ENCODE measurements around the gene CCL25.

Gene CCL25

DNA sequence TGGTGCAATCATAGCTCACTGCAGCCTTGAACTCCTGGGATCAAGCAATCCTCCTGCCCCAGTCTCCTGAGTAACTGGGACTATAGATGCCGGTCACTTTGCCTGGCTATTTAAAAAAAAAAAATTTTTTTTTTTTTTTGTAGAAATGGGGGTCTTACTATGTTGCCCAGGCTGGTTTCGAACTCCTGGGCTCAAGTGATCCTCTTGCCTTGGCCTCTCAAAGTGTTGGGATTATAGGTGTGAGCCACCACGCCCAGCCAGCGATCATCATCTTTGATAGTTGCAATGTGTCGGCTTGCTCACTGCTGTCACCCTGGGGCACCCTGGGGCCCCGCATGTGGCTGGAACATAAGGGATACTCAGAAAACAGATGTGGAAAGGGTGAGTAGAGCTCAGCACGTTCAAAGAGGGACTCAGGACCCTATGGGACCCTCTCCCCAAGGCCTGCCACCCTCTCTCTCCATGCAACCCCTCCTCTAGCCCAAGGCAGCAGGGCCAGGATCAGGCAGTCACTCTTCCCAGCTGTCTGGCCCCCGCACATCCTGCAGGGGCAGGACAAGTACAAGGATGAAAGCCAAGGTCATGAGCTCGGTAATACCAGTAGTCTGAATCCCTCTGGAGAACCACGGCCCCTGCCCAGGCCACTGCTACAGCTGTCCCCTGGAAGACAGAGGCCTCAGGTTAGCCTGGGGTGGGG is 6.5 kb upstream of the CCL25 start:
- DNase-seq (ENCODE audit: low read depth in 2 of 2): no peak

DNA sequence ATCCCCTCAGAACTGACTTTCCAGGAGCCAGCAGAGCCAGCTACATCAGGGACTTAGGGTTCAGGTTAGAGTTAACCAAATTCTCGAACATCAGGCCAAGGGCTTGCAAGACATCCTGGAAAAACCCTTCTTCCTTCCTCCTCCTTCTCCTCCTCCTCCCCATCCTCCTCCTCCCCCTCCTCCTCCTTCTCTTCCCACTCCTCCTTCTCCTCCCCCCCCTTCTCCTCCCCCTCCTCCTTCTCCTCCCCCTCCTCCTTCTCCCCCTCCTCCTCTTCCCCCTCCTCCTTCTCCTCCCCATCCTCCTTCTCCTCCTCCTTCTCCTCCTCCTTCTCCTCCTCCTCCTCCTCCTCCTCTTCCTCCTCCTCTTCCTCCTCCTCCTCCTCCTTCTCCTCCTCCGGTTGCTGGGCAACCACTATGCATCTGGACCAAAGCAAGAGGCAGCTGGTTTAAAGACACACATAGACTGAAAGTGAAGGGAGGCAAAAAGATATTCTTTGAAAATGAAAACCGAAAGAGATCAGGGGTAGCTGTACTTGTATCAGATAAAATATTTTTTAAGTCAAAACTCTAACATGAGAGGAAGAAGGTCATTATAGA is 5.9 kb upstream of the CCL25 start:
- no peak for DNase-seq (ENCODE audit: low read depth in 2 of 2)

- DNase-seq (ENCODE audit: low read depth in 2 of 2): peak; percentile 69 to 82
Observed at GRCh38 chr19:8050274-8051096, 2.1 kb upstream of the CCL25 start.

DNA sequence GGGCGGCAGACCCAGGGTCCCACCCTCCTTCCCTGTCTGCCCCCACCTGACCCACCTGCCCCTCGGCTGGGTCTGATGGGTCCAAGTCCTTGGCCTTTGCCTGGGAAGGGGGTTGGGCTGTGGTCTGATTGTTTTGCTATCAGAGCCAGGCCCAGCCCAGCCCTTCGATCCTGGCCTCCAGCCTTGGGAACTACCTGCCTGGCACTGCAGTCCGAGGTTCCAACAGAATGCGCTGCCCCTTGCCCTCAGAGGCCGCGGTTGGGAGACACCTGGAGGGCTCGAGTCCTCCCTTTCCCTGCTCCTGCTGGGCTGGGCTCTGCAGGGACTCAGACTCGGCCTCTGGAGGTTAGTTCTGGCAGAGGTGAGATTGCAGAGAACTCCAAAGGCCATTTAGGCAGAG is 1.6 kb downstream of the CCL25 start:
- no peak for DNase-seq (ENCODE audit: low read depth in 2 of 2)

- DNase-seq (ENCODE audit: low read depth in 2 of 2): no peak
Observed at GRCh38 chr19:8056533-8056932, 4.0 kb downstream of the CCL25 start.

DNA sequence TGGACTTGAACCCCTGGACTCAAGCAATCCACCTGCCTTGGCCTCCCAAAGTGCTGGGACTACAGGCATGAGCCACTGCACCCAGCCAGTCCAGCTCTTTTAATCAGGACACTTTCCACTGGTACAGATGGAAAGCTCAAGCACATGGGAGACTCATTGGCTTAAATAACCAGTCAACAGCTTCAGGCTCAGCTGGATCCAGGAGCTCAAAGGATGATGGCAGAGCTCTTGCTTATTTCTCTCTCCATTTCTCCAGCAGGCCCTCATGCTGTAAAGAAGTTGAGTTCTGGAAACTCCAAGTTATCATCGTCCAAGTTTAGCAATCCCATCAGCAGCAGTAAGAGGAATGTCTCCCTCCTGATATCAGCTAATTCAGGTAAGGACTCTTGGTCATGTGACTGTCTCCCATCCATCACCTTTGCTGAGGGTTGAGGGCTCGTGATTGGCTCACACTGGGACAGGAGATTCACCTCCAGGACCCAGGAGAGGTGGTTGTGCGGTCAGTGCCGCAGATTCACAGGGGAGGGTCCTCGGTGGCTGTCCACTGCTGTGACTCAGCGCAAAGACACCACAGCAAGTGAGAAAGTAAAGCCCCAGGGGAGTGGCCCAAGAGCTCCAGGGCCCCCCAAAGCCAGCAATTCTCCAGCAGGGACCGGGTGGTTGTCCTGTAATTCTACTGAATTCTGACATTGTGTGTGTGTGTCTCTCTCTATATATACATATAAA is 5.1 kb downstream of the CCL25 start:
- no peak for DNase-seq (ENCODE audit: low read depth in 2 of 2)

DNA sequence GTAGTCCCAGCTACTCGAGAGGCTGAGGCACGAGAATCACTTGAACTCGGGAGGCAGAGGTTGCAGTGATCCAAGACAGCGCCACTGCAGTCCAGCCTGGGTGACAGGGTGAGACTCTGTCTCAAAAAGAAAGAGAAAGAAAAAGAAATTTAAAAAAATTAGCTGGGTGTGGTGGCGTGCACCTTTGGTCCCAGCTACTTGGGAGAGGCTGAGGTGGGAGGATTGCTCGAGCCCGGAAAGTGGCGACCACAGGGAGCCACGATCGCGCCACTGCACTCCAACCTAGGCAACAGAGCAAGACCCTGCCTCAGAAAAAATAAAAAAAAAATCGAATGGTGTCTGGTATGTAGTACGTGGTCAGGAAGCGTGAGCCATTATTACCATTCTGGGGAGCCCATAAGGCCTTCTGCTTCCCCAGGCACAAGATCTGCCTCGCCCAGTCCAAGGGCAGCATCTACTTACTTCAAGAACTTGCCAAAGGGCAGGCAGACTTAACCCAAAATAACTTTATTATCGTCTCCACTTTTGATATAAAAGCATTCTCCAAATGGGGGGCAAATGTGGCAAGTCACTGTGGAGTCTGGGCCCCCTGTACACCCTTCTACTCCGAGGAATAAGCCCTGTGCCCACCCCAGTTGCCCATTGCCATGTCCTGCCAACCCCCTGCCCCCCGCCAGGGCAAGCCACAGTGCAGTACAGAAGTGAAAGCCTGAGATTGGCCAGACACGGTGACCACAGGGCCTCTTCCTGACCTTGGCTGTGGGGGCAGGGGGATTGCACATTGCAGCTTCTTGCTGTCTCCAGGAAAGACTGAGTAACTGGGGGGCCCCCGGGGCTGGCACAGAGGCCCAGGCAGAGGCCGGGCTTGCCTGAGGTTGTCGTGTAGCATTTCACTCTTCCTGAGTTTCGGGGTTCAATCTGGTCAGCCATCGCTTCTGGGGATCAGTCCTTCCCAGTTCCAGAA is 12.6 kb downstream of the CCL25 start:
- no peak for DNase-seq (ENCODE audit: low read depth in 2 of 2)

GRCh38 chr19:8065875-8066261 is 13.3 kb downstream of the CCL25 start:
- no peak for DNase-seq (ENCODE audit: low read depth in 2 of 2)

GRCh38 chr19:8069096-8069973 is 16.8 kb downstream of the CCL25 start:
- no peak for DNase-seq (ENCODE audit: low read depth in 2 of 2)

GRCh38 chr19:8071912-8072311 is 19.4 kb downstream of the CCL25 start:
- no peak for DNase-seq (ENCODE audit: low read depth in 2 of 2)

GRCh38 chr19:8074501-8074900 is 21.9 kb downstream of the CCL25 start:
- DNase-seq (ENCODE audit: low read depth in 2 of 2): no peak

DNA sequence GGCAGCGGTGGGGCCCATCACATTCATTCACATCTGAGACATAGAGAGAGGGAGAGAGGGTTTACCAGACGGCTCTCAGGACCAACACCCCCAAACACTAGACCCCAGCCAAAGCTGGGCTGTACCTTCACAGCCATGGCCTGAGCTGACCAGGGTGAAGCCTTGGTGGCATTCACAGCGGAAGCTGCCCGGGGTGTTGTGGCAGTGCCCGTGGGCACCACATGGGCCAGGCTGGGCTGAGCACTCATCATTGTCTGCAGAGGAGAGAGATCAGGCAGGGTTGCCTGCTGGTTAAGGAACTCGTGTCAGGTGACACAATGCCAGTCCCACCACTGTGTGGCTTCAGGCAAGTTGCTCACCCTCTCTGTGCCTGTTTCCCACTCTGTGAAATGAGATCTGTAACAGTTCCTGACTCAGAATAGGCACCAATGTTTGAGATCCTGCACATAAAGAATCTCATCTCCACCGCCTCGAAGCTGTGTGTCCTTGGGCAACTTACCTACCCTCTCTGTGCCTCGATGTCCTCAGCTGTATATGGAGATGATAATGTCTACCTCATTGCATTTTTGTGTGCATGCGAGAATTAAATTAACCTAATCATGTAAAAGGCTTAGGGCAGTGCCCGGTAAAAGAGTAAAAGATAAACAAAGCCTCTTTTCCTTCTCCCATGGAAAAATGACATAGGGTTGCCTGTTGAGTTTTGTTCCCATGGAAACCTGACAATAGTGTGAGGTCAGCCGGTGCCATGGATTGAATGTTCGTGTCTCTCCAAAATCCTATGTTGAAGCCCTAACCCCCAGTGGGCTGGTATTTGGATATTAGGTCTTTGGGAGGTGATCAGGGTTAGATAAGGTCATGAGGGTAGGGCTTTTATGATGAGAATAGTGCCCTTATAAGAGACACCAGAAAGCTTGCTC is 22.9 kb downstream of the CCL25 start:
- DNase-seq (ENCODE audit: low read depth in 2 of 2): no peak

DNA sequence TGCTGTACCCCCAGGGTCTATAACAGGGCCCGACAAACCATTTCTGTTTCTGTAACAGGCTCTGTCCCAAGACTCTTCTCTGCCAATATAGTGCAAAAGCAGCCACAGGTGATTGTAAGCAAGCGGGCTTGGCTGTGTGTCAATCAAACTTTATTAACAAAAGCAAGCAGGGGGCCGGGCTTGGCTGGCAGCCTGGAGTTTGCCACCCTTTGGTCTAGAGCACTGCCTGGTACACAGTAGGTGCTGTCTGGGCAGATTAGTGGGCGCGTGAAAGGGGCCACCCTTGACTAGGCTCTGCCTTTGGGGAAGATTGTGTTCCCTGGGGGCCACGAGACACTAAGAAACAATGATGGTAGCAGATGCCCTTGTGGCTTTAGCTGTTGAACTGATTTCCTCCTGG is 27.4 kb downstream of the CCL25 start:
- no peak for DNase-seq (ENCODE audit: low read depth in 2 of 2)

DNA sequence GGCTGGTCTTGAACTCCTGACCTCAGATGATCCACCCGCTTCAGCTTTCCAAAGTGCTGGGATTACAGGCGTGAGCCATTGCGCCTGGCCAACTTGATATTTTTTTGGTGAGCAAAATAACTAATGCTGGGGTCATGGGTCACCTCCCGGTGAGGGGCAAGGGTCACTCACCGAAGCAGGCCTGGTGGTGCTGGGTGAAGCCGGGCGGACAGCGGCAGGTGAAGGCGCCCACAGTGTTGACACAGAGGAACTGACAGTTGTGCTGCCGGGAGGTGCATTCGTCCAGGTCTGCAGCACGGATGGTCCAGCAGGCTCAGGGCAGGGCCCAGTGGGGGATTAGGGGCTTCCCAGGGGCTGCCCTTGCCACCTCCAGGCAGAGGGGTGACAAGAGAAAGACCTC is 28.3 kb downstream of the CCL25 start:
- no peak for DNase-seq (ENCODE audit: low read depth in 2 of 2)

DNA sequence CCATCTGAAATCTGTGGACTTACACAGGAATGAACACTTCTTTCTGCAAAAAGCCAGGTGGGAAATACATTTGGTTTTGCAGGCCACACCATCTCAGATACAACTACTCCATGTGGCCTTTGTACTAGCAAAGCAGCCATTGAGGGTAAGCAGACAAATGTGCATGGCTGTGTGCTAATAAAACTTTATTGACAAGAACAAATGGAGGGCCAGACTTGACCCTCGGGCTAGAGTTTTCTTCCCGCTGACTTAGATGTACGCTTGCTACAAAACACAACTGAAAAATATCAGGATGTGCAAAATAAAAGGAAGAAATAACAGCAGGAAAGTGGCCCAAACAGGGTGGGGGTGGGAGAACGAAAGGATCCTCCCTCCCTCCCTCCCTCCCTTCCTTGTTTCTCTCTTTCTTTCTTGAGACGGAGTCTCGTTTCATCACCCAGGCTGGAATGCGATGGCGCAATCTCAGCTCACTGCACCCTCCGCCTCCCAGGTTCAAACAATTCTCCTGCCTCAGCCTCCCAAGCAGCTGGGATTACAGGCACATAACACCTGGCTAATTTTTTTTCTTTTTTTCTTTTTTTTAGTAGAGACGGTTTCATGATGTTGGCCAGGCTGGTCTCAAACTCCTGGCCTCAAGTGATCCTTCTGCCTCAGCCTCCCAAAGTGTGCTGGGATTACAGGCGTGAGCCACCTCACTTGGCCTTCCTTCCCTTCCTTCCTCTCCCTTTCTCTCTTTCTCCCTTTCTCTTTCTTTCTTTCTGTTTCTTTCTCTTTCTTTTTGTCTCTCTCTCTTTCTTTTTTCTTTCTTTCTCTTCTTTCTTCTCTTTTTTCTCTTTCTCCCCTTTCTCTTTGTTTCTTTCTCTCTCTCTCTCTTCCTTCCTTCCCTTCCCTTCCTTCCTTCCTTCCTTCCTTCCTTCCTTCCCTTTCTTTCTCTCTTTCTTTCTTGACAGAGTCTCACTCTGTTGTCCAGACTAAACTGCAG is 29.3 kb downstream of the CCL25 start:
- DNase-seq (ENCODE audit: low read depth in 2 of 2): no peak

GRCh38 chr19:8083141-8083540 is 30.6 kb downstream of the CCL25 start:
- DNase-seq (ENCODE audit: low read depth in 2 of 2): no peak

DNA sequence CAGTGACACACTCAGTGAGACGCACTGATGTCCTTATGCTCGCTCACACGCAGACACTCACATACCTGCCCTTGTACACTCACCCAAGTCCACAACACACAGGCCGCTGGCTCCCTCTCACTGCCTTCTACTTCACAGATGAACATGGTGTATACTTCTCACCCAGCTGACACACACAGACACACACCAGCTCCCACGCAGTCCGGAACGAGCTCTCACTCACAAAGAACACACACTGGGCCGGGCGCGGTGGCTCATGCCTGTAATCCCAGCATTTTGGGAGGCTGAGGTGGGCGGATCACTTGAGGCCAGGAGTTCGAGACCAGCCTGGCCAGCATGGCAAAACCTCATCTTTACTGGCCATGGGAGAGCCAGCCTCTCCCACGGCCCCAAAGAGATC is 31.6 kb downstream of the CCL25 start:
- no peak for DNase-seq (ENCODE audit: low read depth in 2 of 2)

Measured in stimulated activated CD8-positive, alpha-beta memory T cell treated with anti-CD3 and anti-CD28 coated beads, Interleukin-15, amount 100 ng/mL, for 4 hours (primary cell).